DND-41 (cell line): Measurements from ENCODE around the gene SLC35G1.

Experiments
- ATAC-seq: fragments of 200-7000 bp; cut with Tn5 transposase; 3 replicates; pipeline ENCODE4 v1.9.1; 2021; ENCODE audit warnings: low read depth; ENCODE audit not compliant: insufficient read depth
- DNase-seq: peaks from one replicate; pipeline ENCODE4 v3.0.0-alpha.2; 2020
- H2AFZ ChIP-seq: 2 replicates; pipeline ENCODE4 v1.6.0; 2012; ENCODE audit warnings: low read depth, low read length
- H3K27ac ChIP-seq: 2 replicates; pipeline ENCODE4 v1.5.1; 2012; ENCODE audit warnings: low read length, inconsistent platforms
- H3K27me3 ChIP-seq: fragments of 200-600 bp; sonication (generic); 2 replicates; pipeline ENCODE4 v1.6.0; 2012; ENCODE audit warnings: low read length, mild to moderate bottlenecking, inconsistent platforms; ENCODE audit not compliant: insufficient read depth, poor library complexity
- H3K36me3 ChIP-seq: 2 replicates; pipeline ENCODE4 v1.5.1; 2012; ENCODE audit warnings: low read length, inconsistent platforms; ENCODE audit not compliant: insufficient read depth
- H3K4me1 ChIP-seq: 2 replicates; pipeline ENCODE4 v1.5.1; 2012; ENCODE audit warnings: mild to moderate bottlenecking, low read length; ENCODE audit not compliant: insufficient read depth
- H3K4me2 ChIP-seq: 2 replicates; pipeline ENCODE4 v1.6.0; 2012; ENCODE audit warnings: mild to moderate bottlenecking, moderate library complexity, low read length, inconsistent platforms; ENCODE audit not compliant: insufficient read depth
- H3K4me3 ChIP-seq, 2 experiments: fragments of 200-600 bp in 1 of 2; shearing (Covaris generic) in 1 of 2; 2 replicates each; pipeline ENCODE4 v1.5.1; 2012 to 2016; ENCODE audit warnings: inconsistent platforms in 2 of 2, low read length in 2 of 2, mild to moderate bottlenecking in 2 of 2, low read depth in 1 of 2, moderate library complexity in 1 of 2
- H3K79me2 ChIP-seq: 2 replicates; pipeline ENCODE4 v1.6.0; 2012; ENCODE audit warnings: low read length, inconsistent platforms; ENCODE audit not compliant: insufficient read depth
- H3K9ac ChIP-seq: 2 replicates; pipeline ENCODE4 v1.6.0; 2012; ENCODE audit warnings: low read depth, mild to moderate bottlenecking, inconsistent platforms, low read length, moderate library complexity
- H3K9me3 ChIP-seq: 2 replicates; pipeline ENCODE4 v1.5.1; 2012; ENCODE audit warnings: low read length, moderate library complexity, mild to moderate bottlenecking, inconsistent platforms; ENCODE audit not compliant: insufficient read depth, severe bottlenecking
- H4K20me1 ChIP-seq: 2 replicates; pipeline ENCODE4 v1.6.0; 2012; ENCODE audit warnings: low read length; ENCODE audit not compliant: insufficient read depth
- CTCF ChIP-seq: IDR thresholded peaks from 2 replicates; pipeline ENCODE4 v1.5.1; 2012; ENCODE audit warnings: borderline replicate concordance, low read length, moderate library complexity, mild to moderate bottlenecking; ENCODE audit not compliant: poor library complexity, severe bottlenecking; ENCODE audit errors: extremely low read depth
- EZH2 ChIP-seq: IDR thresholded peaks from 3 replicates; pipeline ENCODE4 v1.6.1; 2012; ENCODE audit warnings: borderline replicate concordance, low read depth, mild to moderate bottlenecking, moderate library complexity, low read length, inconsistent platforms; ENCODE audit not compliant: severe bottlenecking

The SLC35G1 gene

GRCh38 chr10:93941606-93942005, 47.8 kb downstream of the SLC35G1 start:
- H3K9me3 ChIP-seq = no peaks in the 10 kb centered on the region
- TF ChIP-seq EZH2 = no peak
- no peak for TF ChIP-seq CTCF
- H3K4me2 ChIP-seq = no peak overlapping the region
- ATAC-seq (no peak), DNase-seq (no peak)
- no peaks in the 10 kb centered on the region for H3K79me2 ChIP-seq
- H2AFZ ChIP-seq = no peak overlapping the region
- H3K36me3 ChIP-seq = no peaks in the 10 kb centered on the region
- H4K20me1 ChIP-seq = no peaks in the 10 kb centered on the region
- H3K4me3 ChIP-seq = no peak overlapping the region
- H3K27ac ChIP-seq = no peak overlapping the region
- peaks cover 6% of the 10 kb centered on the region for H3K27me3 ChIP-seq
- no peaks in the 10 kb centered on the region for H3K4me1 ChIP-seq
- H3K9ac ChIP-seq = no peak overlapping the region

GRCh38 chr10:93945819-93946218, 52.0 kb downstream of the SLC35G1 start:
- no peak overlapping the region for H3K27ac ChIP-seq
- no peak for TF ChIP-seq EZH2
- TF ChIP-seq CTCF = no peak
- H4K20me1 ChIP-seq = no peaks in the 10 kb centered on the region
- H3K79me2 ChIP-seq = no peaks in the 10 kb centered on the region
- DNase-seq (no peak), ATAC-seq (no peak)
- no peaks in the 10 kb centered on the region for H3K36me3 ChIP-seq
- no peaks in the 10 kb centered on the region for H3K9me3 ChIP-seq
- H3K4me1 ChIP-seq = no peaks in the 10 kb centered on the region
- no peak overlapping the region for H3K4me2 ChIP-seq
- H3K4me3 ChIP-seq = no peak overlapping the region
- H3K9ac ChIP-seq = no peak overlapping the region
- H2AFZ ChIP-seq = no peak overlapping the region
- peaks cover 6% of the 10 kb centered on the region for H3K27me3 ChIP-seq

- no peak overlapping the region for H2AFZ ChIP-seq
- no peak overlapping the region for H3K4me3 ChIP-seq
- no peaks in the 10 kb centered on the region for H3K9me3 ChIP-seq
- TF ChIP-seq EZH2 (no peak), CTCF (no peak)
- no peaks in the 10 kb centered on the region for H4K20me1 ChIP-seq
- ATAC-seq = no peak
- no peak overlapping the region for H3K4me2 ChIP-seq
- H3K27me3 ChIP-seq = peaks cover 6% of the 10 kb centered on the region
- H3K79me2 ChIP-seq = no peaks in the 10 kb centered on the region
- H3K36me3 ChIP-seq = no peaks in the 10 kb centered on the region
- no peak overlapping the region for H3K9ac ChIP-seq
- no peak overlapping the region for H3K27ac ChIP-seq
- H3K4me1 ChIP-seq = no peaks in the 10 kb centered on the region
- no peak for DNase-seq
These were observed 53.3 kb downstream of the SLC35G1 start for GRCh38 chr10:93947055-93947454.

GRCh38 chr10:93947524-93947923, 53.7 kb downstream of the SLC35G1 start:
- H3K79me2 ChIP-seq = no peaks in the 10 kb centered on the region
- H3K4me1 ChIP-seq = no peaks in the 10 kb centered on the region
- TF ChIP-seq EZH2 (no peak), CTCF (no peak)
- peaks cover 6% of the 10 kb centered on the region for H3K27me3 ChIP-seq
- DNase-seq (no peak), ATAC-seq (no peak)
- no peaks in the 10 kb centered on the region for H3K36me3 ChIP-seq
- no peak overlapping the region for H3K9ac ChIP-seq
- no peaks in the 10 kb centered on the region for H3K9me3 ChIP-seq
- H3K4me3 ChIP-seq = no peak overlapping the region
- H3K27ac ChIP-seq = no peak overlapping the region
- H2AFZ ChIP-seq = no peak overlapping the region
- no peak overlapping the region for H3K4me2 ChIP-seq
- no peaks in the 10 kb centered on the region for H4K20me1 ChIP-seq
